HG03439 (cell line): ENCODE measurements around the gene NOX5.

Experiments used
- ATAC-seq: cut with Tn5 transposase; IDR thresholded peaks from one replicate; pipeline ENCODE4 v1.9.1; 2021; ENCODE audit warnings: mild to moderate bottlenecking, moderate library complexity; ENCODE audit not compliant: unreplicated experiment

The NOX5 gene

GRCh38 chr15:69096196-69096595, 81.7 kb downstream of the NOX5 start:
- ATAC-seq, result no peak

GRCh38 chr15:69096626-69097025, 82.1 kb downstream of the NOX5 start:
- no peak for ATAC-seq

DNA sequence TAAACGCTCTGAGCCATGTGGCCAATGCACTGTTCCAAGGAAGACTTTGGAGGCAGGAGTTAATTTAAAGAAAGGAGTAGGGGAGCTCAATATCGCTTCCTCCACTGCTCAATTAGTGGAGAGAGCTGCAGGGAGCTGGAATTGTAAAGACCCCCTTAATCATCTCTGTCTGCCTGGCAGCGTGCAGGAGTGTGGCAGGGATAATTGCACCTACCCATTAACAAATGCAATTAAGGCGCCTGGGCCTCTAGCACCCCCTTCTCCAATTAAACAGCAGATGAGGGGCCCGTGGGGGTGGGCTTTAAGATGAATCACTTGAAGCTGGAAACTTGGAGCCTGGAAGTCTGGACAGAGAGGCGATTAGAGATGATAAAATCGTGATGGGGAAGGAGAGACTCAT, 84.3 kb downstream of the NOX5 start:
- no peak for ATAC-seq

GRCh38 chr15:69099941-69100340, 85.4 kb downstream of the NOX5 start:
- no peak for ATAC-seq

- no peak for ATAC-seq
Measured at GRCh38 chr15:69100821-69101220, 86.3 kb downstream of the NOX5 start.

- no peak for ATAC-seq
Measured at GRCh38 chr15:69104050-69104750, 89.7 kb downstream of the NOX5 start.

- no peak for ATAC-seq
Measured at GRCh38 chr15:69105451-69105985, 91.0 kb downstream of the NOX5 start.

GRCh38 chr15:69107025-69107620, 92.6 kb downstream of the NOX5 start:
- no peak for ATAC-seq
